ENCODE data around the gene MRPL57.

DNA sequence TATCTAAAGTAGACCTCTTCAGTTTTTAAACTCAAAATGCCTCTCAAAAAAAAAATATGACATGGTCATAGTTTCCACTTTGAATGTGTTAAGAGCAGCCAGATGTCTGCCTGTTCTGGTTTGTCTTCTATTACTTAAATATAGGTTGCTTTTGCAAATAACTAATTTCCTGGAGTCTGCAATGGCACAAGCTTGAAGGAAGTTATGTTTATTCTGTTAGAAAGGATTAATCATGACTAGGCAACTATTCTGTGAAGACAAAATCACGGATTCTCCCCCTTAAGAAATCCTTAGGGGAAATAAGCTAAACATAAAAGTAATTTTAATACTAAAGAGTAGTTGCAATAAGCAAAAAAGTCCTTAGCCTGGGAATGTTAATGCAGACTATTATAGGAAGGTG, 26.4 kb upstream of the MRPL57 start:
- no peak for TF ChIP-seq CTCF (IDR thresholded peaks at IDR 0.05; ENCODE audit: low read length)
- no peak for TF ChIP-seq EZH2 (IDR thresholded peaks at IDR 0.05; ENCODE audit: borderline replicate concordance, low read length)
